PC-3 (cell line): ENCODE results near the gene CYP11A1. TPM values are rescaled to one million over a fixed set of nuclear protein-coding genes. Genes with fewer than 3 reads are reported as not detected.

Source experiments
- ATAC-seq: fragments of 200-7000 bp; cut with Tn5 transposase; 2 replicates; pipeline ENCODE4 v1.9.1; 2020; ENCODE audit warnings: mild to moderate bottlenecking, moderate library complexity
- BruUV-seq: library from RNA; stranded (reverse); fragments of 400-500 nt; replicated peaks from 2 replicates; lab custom pipeline; 2021; lab: Mats Ljungman, UMichigan
- CTCF ChIA-PET: fragments of 300-600 bp; sonication (Branson Sonifier 250); formaldehyde crosslinking; loops from one replicate; lab custom pipeline; 2022; ENCODE audit warnings: antibody characterized with exemption; lab: Charles Lee
- POLR2A ChIA-PET: fragments of 300-600 bp; sonication (Branson Sonifier 250); formaldehyde crosslinking; loops from one replicate; lab custom pipeline; 2022; ENCODE audit warnings: antibody characterized with exemption; ENCODE audit not compliant: unreplicated experiment; lab: Charles Lee
- DNase-seq: peaks from one replicate; pipeline ENCODE4 v3.0.0-alpha.2; 2015
- H2AFZ ChIP-seq: fragments of 300-600 bp; sonication (generic); 2 replicates; pipeline ENCODE4 v1.6.0; 2016; ENCODE audit warnings: antibody characterized with exemption, low read length
- H3F3A ChIP-seq: fragments of 300-600 bp; sonication (generic); one replicate; pipeline ENCODE4 v1.6.0; 2017; ENCODE audit warnings: antibody characterized with exemption, low read length, control low read depth, mild to moderate bottlenecking; ENCODE audit not compliant: unreplicated experiment
- H3K27ac ChIP-seq: fragments of 300-600 bp; sonication (generic); 2 replicates; pipeline ENCODE4 v1.5.1; 2016; ENCODE audit warnings: mild to moderate bottlenecking, low read length
- H3K27me3 ChIP-seq: fragments of 300-600 bp; sonication (generic); 2 replicates; pipeline ENCODE4 v1.6.1; 2016; ENCODE audit warnings: low read length, mixed read lengths
- H3K36me3 ChIP-seq: fragments of 300-600 bp; sonication (generic); 2 replicates; pipeline ENCODE4 v1.6.1; 2016; ENCODE audit warnings: low read depth, mixed run types, low read length, mixed read lengths
- H3K4me1 ChIP-seq: fragments of 300-600 bp; sonication (generic); 2 replicates; pipeline ENCODE4 v1.5.1; 2016; ENCODE audit warnings: low read length; ENCODE audit not compliant: insufficient read depth
- H3K4me2 ChIP-seq: fragments of 300-600 bp; sonication (generic); 2 replicates; pipeline ENCODE4 v1.6.0; 2016; ENCODE audit warnings: low read length
- H3K4me3 ChIP-seq: fragments of 300-600 bp; sonication (generic); 2 replicates; pipeline ENCODE4 v1.5.1; 2016; ENCODE audit warnings: mild to moderate bottlenecking, low read length, mixed read lengths
- H3K79me2 ChIP-seq: fragments of 300-600 bp; sonication (generic); 2 replicates; pipeline ENCODE4 v1.6.1; 2017; ENCODE audit warnings: low read length, mixed read lengths
- H3K9ac ChIP-seq: fragments of 300-600 bp; sonication (generic); 2 replicates; pipeline ENCODE4 v1.6.0; 2016; ENCODE audit warnings: mild to moderate bottlenecking, low read length
- H3K9me2 ChIP-seq: fragments of 300-600 bp; sonication (generic); replicated peaks from 2 replicates; pipeline ENCODE4 v1.6.1; 2016; ENCODE audit warnings: mixed run types, low read length, mixed read lengths
- H3K9me3 ChIP-seq: fragments of 300-600 bp; sonication (generic); 2 replicates; pipeline ENCODE4 v1.6.1; 2016; ENCODE audit warnings: low read length, mixed read lengths
- H4K20me1 ChIP-seq: fragments of 300-600 bp; sonication (generic); 2 replicates; pipeline ENCODE4 v1.6.1; 2016; ENCODE audit warnings: low read length, mixed read lengths
- CTCF ChIP-seq: fragments of 300-600 bp; sonication (generic); conservative IDR thresholded peaks from 2 replicates; pipeline ENCODE4 v1.5.1; 2017; ENCODE audit warnings: antibody characterized with exemption, low read depth, mild to moderate bottlenecking, low read length
- EZH2 ChIP-seq: fragments of 300-600 bp; sonication (generic); IDR thresholded peaks from one replicate; pipeline ENCODE4 v1.6.1; 2017; ENCODE audit warnings: antibody characterized with exemption, mild to moderate bottlenecking, low read length; ENCODE audit not compliant: unreplicated experiment
- EZH2phosphoT487 ChIP-seq: fragments of 300-600 bp; sonication (generic); IDR thresholded peaks from 2 replicates; pipeline ENCODE4 v1.6.1; 2018; ENCODE audit warnings: mild to moderate bottlenecking, antibody characterized with exemption, low read length, borderline replicate concordance
- intact Hi-C: fragments of 100-400 bp; cut with micrococcal nuclease; formaldehyde crosslinking; loops from 2 replicates; pipeline ENCODE4 v1.9.0; 2023
- total RNA-seq: library from RNA; depleted of rRNA; stranded (reverse); fragments of >200 nt; gene quantifications from 2 replicates; pipeline ENCODE4 v1.2.3, GENCODE V29; 2014

CYP11A1 gene
- total RNA-seq, 1 experiment from 2014 or later, result 0.18 TPM

GRCh38 chr15:74393423-74393822, 26.0 kb upstream of the CYP11A1 start:
- no TSS peak for BruUV-seq
- Histone ChIP-seq H3K4me3 (no peak overlapping the region), H3K9me2 (no peaks in the 10 kb centered on the region), H3K27me3 (no peaks in the 10 kb centered on the region), H3K4me2 (no peak overlapping the region), H3K9me3 (no peaks in the 10 kb centered on the region), H2AFZ (no peak overlapping the region), H3K79me2 (peaks cover 5% of the 10 kb centered on the region), H3K9ac (no peak overlapping the region), H4K20me1 (no peaks in the 10 kb centered on the region), H3K4me1 (peaks cover 36% of the 10 kb centered on the region), H3K36me3 (no peaks in the 10 kb centered on the region), H3F3A (no peaks in the 10 kb centered on the region), H3K27ac (no peak overlapping the region)
- TF ChIP-seq EZH2 (no peak), EZH2phosphoT487 (no peak), CTCF (no peak)
- intact Hi-C loops, result no loop called here
- POLR2A ChIA-PET, result no interaction called here
- DNase-seq (no peak), ATAC-seq (no peak)
- CTCF ChIA-PET, result no interaction called here

DNA sequence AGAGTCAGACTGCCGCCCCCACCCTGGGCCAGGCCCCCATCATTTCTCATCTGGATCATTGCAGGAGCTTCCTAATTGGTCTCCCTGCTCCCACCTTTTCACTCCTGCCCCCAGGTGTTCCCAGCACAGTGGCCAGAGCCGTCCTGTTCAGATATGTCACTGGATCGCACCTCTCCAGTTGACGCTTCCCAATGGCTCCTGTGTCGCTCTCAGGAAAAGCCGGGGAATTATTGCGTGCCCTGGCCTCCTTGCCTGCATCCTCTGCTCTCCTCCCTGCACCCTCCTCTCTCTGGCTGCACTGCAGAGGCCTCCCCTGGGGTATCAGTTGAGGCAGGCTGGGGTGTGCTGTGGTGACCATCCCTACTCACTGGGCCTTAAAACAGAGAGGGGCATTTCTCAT, 25.5 kb upstream of the CYP11A1 start:
- intact Hi-C loops, result no loop called here
- H3K9ac ChIP-seq, result no peak overlapping the region
- DNase-seq, result no peak
- no peak for ATAC-seq
- CTCF ChIA-PET, result no interaction called here
- no peaks in the 10 kb centered on the region for H3K36me3 ChIP-seq
- POLR2A ChIA-PET, result no interaction called here
- TF ChIP-seq EZH2phosphoT487 (no peak), EZH2 (no peak), CTCF (no peak)
- BruUV-seq, result no TSS peak
- no peaks in the 10 kb centered on the region for H3K27me3 ChIP-seq
- H3K9me3 ChIP-seq, result no peaks in the 10 kb centered on the region
- peaks cover 32% of the 10 kb centered on the region for H3K4me1 ChIP-seq
- H3F3A ChIP-seq, result no peaks in the 10 kb centered on the region
- no peak overlapping the region for H3K27ac ChIP-seq
- H3K9me2 ChIP-seq, result no peaks in the 10 kb centered on the region
- peaks cover 5% of the 10 kb centered on the region for H3K79me2 ChIP-seq
- no peaks in the 10 kb centered on the region for H4K20me1 ChIP-seq
- H2AFZ ChIP-seq, result no peak overlapping the region
- no peak overlapping the region for H3K4me2 ChIP-seq
- no peak overlapping the region for H3K4me3 ChIP-seq

DNA sequence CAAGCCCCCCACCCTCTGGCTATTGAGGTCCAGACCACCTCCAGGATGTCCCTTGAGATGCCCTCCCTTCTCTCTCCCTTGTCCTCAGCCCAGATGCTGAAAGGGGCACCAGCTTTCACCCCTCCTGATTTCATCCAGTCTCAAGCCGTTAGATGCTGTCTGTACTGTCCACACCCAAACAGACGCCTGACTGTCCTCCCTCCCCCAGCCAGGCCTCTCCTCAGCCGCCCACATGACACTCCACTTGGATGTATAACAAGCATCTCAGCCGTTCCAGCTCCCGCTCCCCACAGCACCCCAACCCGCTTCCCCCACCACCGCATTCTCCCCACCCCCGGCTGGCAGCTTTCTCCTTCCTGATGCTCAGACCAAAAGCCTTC, 25.0 kb upstream of the CYP11A1 start:
- Histone ChIP-seq H3K9ac (no peak overlapping the region), H3K36me3 (no peaks in the 10 kb centered on the region), H4K20me1 (no peaks in the 10 kb centered on the region), H3K4me1 (peaks cover 32% of the 10 kb centered on the region), H3K9me2 (no peaks in the 10 kb centered on the region), H2AFZ (no peak overlapping the region), H3K9me3 (no peaks in the 10 kb centered on the region), H3K27ac (no peak overlapping the region), H3K4me3 (no peak overlapping the region), H3F3A (no peaks in the 10 kb centered on the region), H3K79me2 (peaks cover 5% of the 10 kb centered on the region), H3K27me3 (no peaks in the 10 kb centered on the region), H3K4me2 (no peak overlapping the region)
- intact Hi-C loops, result no loop called here
- DNase-seq (no peak), ATAC-seq (no peak)
- ChIA-PET POLR2A (no interaction called here), CTCF (no interaction called here)
- BruUV-seq, result no TSS peak
- TF ChIP-seq EZH2phosphoT487, result no peak
- no peak for TF ChIP-seq CTCF
- no peak for TF ChIP-seq EZH2
